ENCODE results near the gene UTP4. TPM values are rescaled to one million over a fixed set of nuclear protein-coding genes. Genes with fewer than 3 reads are reported as not detected.

Gene UTP4
- polyA plus RNA-seq, 6 donors from 2014 or later, result 45.1 to 103 (median 58.6) TPM

GRCh38 chr16:69194488-69194887 is 62.0 kb downstream of the UTP4 start:
- peaks cover 0 to 11% (median 2%) of the 10 kb centered on the region in 3 donors for H3K4me1 Mint-ChIP-seq
- H3K36me3 Mint-ChIP-seq, result no peaks in the 10 kb centered on the region
- no peaks in the 10 kb centered on the region for H3K9me3 Mint-ChIP-seq
- H3K4me3 Mint-ChIP-seq, result peak overlapping the region in 1 of 8 donors; percentile 25
- ATAC-seq (ENCODE audit: low read depth in 2 of 2) (no peak), DNase-seq (no peak)
- no peak overlapping the region for H3K27ac Mint-ChIP-seq
- H3K27me3 Mint-ChIP-seq, result no peaks in the 10 kb centered on the region

GRCh38 chr16:69195369-69196029 is 63.0 kb downstream of the UTP4 start:
- Mint-ChIP-seq H3K4me3 (no peak overlapping the region), H3K9me3 (no peaks in the 10 kb centered on the region), H3K4me1 (peaks cover 0 to 7% (median 2%) of the 10 kb centered on the region in 3 donors), H3K27ac (no peak overlapping the region), H3K27me3 (no peaks in the 10 kb centered on the region), H3K36me3 (no peaks in the 10 kb centered on the region)
- no peak for ATAC-seq (ENCODE audit: low read depth in 2 of 2)
- DNase-seq, result no peak

GRCh38 chr16:69197573-69197972 is 65.1 kb downstream of the UTP4 start:
- Mint-ChIP-seq H3K9me3 (no peaks in the 10 kb centered on the region), H3K27me3 (no peaks in the 10 kb centered on the region), H3K36me3 (no peaks in the 10 kb centered on the region), H3K27ac (peak overlapping the region in 1 of 6 donors; percentile 50), H3K4me1 (no peaks in the 10 kb centered on the region), H3K4me3 (no peak overlapping the region)
- DNase-seq (no peak), ATAC-seq (ENCODE audit: low read depth in 2 of 2) (no peak)

GRCh38 chr16:69199382-69199781 is 66.9 kb downstream of the UTP4 start:
- Mint-ChIP-seq H3K4me3 (no peak overlapping the region), H3K4me1 (peaks cover 0 to 6% (median 4%) of the 10 kb centered on the region in 3 donors), H3K9me3 (no peaks in the 10 kb centered on the region), H3K27ac (no peak overlapping the region), H3K27me3 (no peaks in the 10 kb centered on the region), H3K36me3 (no peaks in the 10 kb centered on the region)
- DNase-seq, result no peak
- no peak for ATAC-seq (ENCODE audit: low read depth in 2 of 2)

- no peak for DNase-seq
- H3K4me3 Mint-ChIP-seq, result peak overlapping the region in 1 of 8 donors; percentile 52
- peaks cover 6 to 8% (median 7%) of the 10 kb centered on the region in 3 donors for H3K4me1 Mint-ChIP-seq
- H3K36me3 Mint-ChIP-seq, result no peaks in the 10 kb centered on the region
- ATAC-seq (ENCODE audit: low read depth in 2 of 2), result no peak
- peak overlapping the region in 2 of 6 donors; percentile 34 to 44 for H3K27ac Mint-ChIP-seq
- no peaks in the 10 kb centered on the region for H3K27me3 Mint-ChIP-seq
- H3K9me3 Mint-ChIP-seq, result no peaks in the 10 kb centered on the region
These were observed 68.8 kb downstream of the UTP4 start for GRCh38 chr16:69201291-69201690.

GRCh38 chr16:69201787-69202186 is 69.3 kb downstream of the UTP4 start:
- ATAC-seq (ENCODE audit: low read depth in 2 of 2) (no peak), DNase-seq (no peak)
- H3K4me1 Mint-ChIP-seq, result peaks cover 6 to 8% (median 7%) of the 10 kb centered on the region in 3 donors
- no peaks in the 10 kb centered on the region for H3K9me3 Mint-ChIP-seq
- H3K36me3 Mint-ChIP-seq, result no peaks in the 10 kb centered on the region
- peak overlapping the region in 2 of 6 donors; percentile 64 to 76 for H3K27ac Mint-ChIP-seq
- H3K4me3 Mint-ChIP-seq, result no peak overlapping the region
- H3K27me3 Mint-ChIP-seq, result no peaks in the 10 kb centered on the region

- ATAC-seq (ENCODE audit: low read depth in 2 of 2) (no peak), DNase-seq (no peak)
- peak overlapping the region in 1 of 8 donors; percentile 6 for H3K4me3 Mint-ChIP-seq
- no peaks in the 10 kb centered on the region for H3K9me3 Mint-ChIP-seq
- H3K27ac Mint-ChIP-seq, result peak overlapping the region in 2 of 6 donors; percentile 51 to 84
- H3K27me3 Mint-ChIP-seq, result no peaks in the 10 kb centered on the region
- peaks cover 6 to 8% (median 7%) of the 10 kb centered on the region in 3 donors for H3K4me1 Mint-ChIP-seq
- no peaks in the 10 kb centered on the region for H3K36me3 Mint-ChIP-seq
These were observed 71.7 kb downstream of the UTP4 start for GRCh38 chr16:69204172-69204571.

GRCh38 chr16:69209735-69210134 is 77.3 kb downstream of the UTP4 start:
- Mint-ChIP-seq H3K4me1 (peaks cover 0 to 5% (median 0%) of the 10 kb centered on the region in 3 donors), H3K4me3 (no peak overlapping the region), H3K36me3 (no peaks in the 10 kb centered on the region), H3K27me3 (no peaks in the 10 kb centered on the region), H3K27ac (peak overlapping the region in 1 of 6 donors; percentile 56), H3K9me3 (no peaks in the 10 kb centered on the region)
- ATAC-seq (ENCODE audit: low read depth in 2 of 2) (no peak), DNase-seq (no peak)

GRCh38 chr16:69217433-69217832 is 85.0 kb downstream of the UTP4 start:
- Mint-ChIP-seq H3K36me3 (no peaks in the 10 kb centered on the region), H3K4me3 (no peak overlapping the region), H3K27me3 (no peaks in the 10 kb centered on the region), H3K4me1 (no peaks in the 10 kb centered on the region), H3K9me3 (no peaks in the 10 kb centered on the region), H3K27ac (no peak overlapping the region)
- no peak for ATAC-seq (ENCODE audit: low read depth in 2 of 2)
- no peak for DNase-seq

Other genes starting within 250 kb of the UTP4 start
- gene HAS3, start 27.0 kb upstream of the UTP4 start, polyA plus RNA-seq (ENCODE audit: low read depth in 6 of 6), result under 1 TPM in 4 of 6 donors, not detected in 2; 0.08 to 0.48 (median 0.28) TPM
- 100 to 1,000 TPM; 182 to 277 (median 241) TPM for gene CHTF8, start 61 bp upstream of the UTP4 start, polyA plus RNA-seq (ENCODE audit: low read depth in 6 of 6)
- gene SNTB2, start 54.5 kb downstream of the UTP4 start, polyA plus RNA-seq (ENCODE audit: low read depth in 6 of 6), result 1 to 10 TPM; 2.4 to 7.1 (median 4.2) TPM
- 10 to 100 TPM; 22.2 to 35.1 (median 27.8) TPM for gene VPS4A, start 178.7 kb downstream of the UTP4 start, polyA plus RNA-seq (ENCODE audit: low read depth in 6 of 6)
- 10 to 100 TPM in 3 of 6 donors, 1 to 10 TPM in 3; 8.7 to 16.0 (median 11.1) TPM for gene PDF, start 197.9 kb downstream of the UTP4 start, polyA plus RNA-seq (ENCODE audit: low read depth in 6 of 6)
- gene COG8, start 206.9 kb downstream of the UTP4 start, polyA plus RNA-seq (ENCODE audit: low read depth in 6 of 6), result 10 to 100 TPM; 25.4 to 57.1 (median 34.3) TPM
- gene NIP7, start 207.1 kb downstream of the UTP4 start, polyA plus RNA-seq (ENCODE audit: low read depth in 6 of 6), result 10 to 100 TPM; 21.0 to 30.4 (median 23.7) TPM
- under 1 TPM in 1 of 6 donors, not detected in 5; 0.44 TPM for gene TMED6, start 219.1 kb downstream of the UTP4 start, polyA plus RNA-seq (ENCODE audit: low read depth in 6 of 6)